ENCODE results near the gene TLR7.

DNA sequence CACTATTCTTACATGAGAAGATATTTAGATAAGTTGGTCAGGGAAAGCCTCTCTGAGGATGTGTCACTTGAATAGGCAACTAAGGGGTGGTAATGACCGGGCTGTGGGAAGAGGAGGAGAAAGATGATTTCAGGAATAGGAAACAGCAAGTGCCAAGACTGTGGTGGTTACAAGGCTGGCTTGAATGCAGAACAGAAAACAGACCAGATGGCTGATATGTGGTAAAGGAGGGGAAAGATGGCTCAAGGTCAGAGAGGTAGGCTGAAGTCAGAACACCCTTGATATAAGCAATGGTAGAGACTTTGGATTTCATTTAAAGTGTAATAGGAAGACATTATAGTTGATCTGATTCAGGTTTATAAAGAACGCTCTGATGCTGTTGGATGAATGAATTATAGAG lies 15.0 kb downstream of the TLR7 start:
- no peak for TF ChIP-seq EZH2 (IDR thresholded peaks at IDR 0.05; ENCODE audit: insufficient read depth, poor library complexity, severe bottlenecking)
- no peak for TF ChIP-seq EZH2phosphoT487 (IDR thresholded peaks at IDR 0.05; ENCODE audit: insufficient read depth, low read depth)
